Measurements from ENCODE around the gene AOX1. TPM values are rescaled to one million over a fixed set of nuclear protein-coding genes. Genes with fewer than 3 reads are reported as not detected.
"Not testable (repeated sequence)": the region's sequence is repeated elsewhere in the genome, so short reads cannot be mapped to it uniquely, and the experiment has no call there.

The AOX1 gene
- total RNA-seq, 2 experiments from 2014 or later: 0.45 to 0.79 TPM

DNA sequence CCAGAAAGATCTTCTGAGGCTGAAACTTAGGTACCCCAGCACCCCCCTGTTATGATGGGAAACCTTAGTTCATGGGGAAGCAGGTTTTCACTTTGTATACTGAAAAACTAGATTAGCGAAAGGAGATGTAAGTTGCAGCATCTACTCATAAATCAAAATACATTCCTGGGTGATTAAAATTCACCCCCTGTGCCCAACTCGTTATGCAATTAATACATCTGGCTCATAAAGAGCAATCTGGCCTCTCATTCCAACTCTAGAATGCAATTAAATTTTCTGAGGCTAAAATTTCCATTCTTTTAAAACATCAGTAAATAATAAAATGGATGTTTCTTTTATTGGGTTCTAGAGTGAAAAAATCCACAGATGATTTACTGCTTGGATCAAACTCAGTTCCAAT is 115.0 kb downstream of the AOX1 start:
- H3K27me3 Mint-ChIP-seq (ENCODE audit: low read depth): peaks cover 1% of the 10 kb centered on the region
- DNase-seq: no peak
- no peak overlapping the region for H3K4me3 Mint-ChIP-seq
- intact Hi-C loops (cut with micrococcal nuclease): loop anchor here (5.0 kb wide), 1 partner anchor 189 kb away; the partner anchor contains the start of gene KCTD18
- CTCF ChIA-PET: interaction anchor here (0.9 to 1.2 kb wide), 3 partner anchors 367 to 664 kb away, joined by 3 read pairs; no protein-coding TSS in a partner anchor
- H3K4me1 Mint-ChIP-seq (ENCODE audit: low read depth): peaks cover 50% of the 10 kb centered on the region
- H3K9me3 Mint-ChIP-seq: no peaks in the 10 kb centered on the region
- H3K36me3 Mint-ChIP-seq (ENCODE audit: low read depth): no peaks in the 10 kb centered on the region
- no peak overlapping the region for H3K27ac Mint-ChIP-seq

DNA sequence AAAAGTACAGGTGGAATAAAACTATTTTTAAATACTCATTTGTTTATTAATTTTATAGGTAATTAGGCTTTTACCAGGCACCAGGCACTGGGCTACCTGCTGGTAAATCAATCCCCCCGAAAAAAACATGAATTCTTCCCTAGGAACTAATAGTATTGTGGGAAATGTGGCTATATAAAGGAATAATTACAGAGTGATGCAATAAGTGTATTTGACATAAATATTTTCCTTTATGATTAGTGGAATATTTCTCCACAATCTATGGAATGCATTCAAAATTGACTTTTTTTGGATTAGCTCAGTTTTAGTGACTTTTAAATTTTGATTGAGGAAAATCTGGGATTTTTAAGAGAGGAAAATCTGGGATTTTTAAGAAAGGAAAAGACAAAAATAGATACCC is 116.2 kb downstream of the AOX1 start:
- Mint-ChIP-seq H3K27me3 (ENCODE audit: low read depth) (peaks cover 1% of the 10 kb centered on the region), H3K9me3 (no peaks in the 10 kb centered on the region), H3K36me3 (ENCODE audit: low read depth) (no peaks in the 10 kb centered on the region), H3K27ac (no peak overlapping the region), H3K4me1 (ENCODE audit: low read depth) (peaks cover 50% of the 10 kb centered on the region), H3K4me3 (no peak overlapping the region)
- DNase-seq: no peak
- CTCF ChIA-PET: interaction anchor here (0.5 to 2.3 kb wide), 3 partner anchors 126 to 745 kb away, joined by 3 to 6 read pairs (median 3); no protein-coding TSS in a partner anchor
- intact Hi-C loops (cut with micrococcal nuclease): loop anchor here (1.0 to 5.0 kb wide), 9 partner anchors 63 to 556 kb away; partner anchors contain the start of gene KCTD18

DNA sequence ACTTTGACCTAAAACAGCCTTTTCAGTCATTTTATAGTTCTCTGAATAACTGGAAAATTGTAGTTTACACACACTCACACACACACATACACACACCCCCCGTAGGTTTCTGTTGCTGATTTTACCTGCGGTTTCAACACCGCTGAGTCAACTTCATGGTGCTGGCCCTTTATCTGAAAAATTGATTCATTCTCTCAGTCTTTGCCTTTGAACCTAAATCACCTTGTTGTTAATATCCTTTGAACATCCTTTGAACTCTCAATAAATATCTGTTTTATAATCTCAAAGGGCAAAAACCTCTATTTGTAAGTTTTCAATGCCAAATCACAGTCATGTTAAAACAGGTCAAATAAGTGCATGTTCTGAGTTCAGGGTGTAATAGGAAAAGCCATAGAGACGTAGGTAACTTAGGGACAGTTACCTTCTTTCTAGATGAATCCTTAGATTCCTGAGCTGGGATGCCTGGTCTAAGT is 116.9 kb downstream of the AOX1 start:
- Mint-ChIP-seq H3K27me3 (ENCODE audit: low read depth) (peaks cover 1% of the 10 kb centered on the region), H3K27ac (peak overlapping the region; percentile 76), H3K36me3 (ENCODE audit: low read depth) (no peaks in the 10 kb centered on the region), H3K9me3 (no peaks in the 10 kb centered on the region), H3K4me1 (ENCODE audit: low read depth) (peaks cover 50% of the 10 kb centered on the region), H3K4me3 (peak overlapping the region; percentile 19)
- intact Hi-C loops (cut with micrococcal nuclease): loop anchor here (1.0 to 5.0 kb wide), 18 partner anchors 11 to 722 kb away; partner anchors contain the start of genes KCTD18, NIF3L1, PPIL3 and SGO2
- peak; percentile 92 for DNase-seq
- CTCF ChIA-PET: interaction anchor here (0.5 to 2.3 kb wide), 9 partner anchors 10 to 219 kb away, joined by 3 to 14 read pairs (median 4); no protein-coding TSS in a partner anchor

DNA sequence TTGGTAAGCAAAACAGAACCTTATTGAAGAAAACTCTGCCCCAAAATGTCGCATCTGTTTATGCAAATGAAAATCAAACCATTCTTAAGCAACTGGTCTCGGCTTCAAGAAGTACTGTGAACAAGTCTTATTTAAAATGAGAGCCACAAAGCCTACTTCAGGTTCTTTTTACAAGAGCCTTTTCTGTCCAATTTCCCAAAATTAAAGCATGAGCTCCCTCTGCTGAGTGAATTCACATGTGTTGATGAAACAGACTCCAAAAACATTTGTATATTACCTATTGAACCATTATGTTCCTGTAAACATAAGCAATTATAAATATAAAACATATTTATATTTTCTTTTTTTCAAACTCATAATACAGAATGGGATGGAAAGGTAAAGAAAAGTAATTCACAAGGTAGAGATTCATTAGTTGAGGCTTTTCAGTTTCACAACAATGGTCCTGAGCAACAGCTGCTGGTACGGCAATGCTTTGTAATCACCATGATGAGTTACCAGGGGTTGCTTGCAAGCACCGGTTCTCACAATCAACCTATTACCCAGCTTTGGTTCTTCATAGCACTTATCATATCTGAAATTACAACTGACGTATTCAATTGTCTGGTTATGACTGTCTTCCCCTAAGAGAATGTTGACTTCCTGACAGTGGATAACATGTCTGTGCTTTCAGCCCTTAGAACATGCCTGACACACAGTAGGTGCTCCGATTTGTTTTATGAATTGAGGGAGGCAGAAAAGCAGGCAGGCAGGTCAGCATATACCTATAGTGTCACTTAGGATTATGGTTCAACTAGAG is 117.5 kb downstream of the AOX1 start:
- intact Hi-C loops (cut with micrococcal nuclease): loop anchor here (1.0 to 5.0 kb wide), 14 partner anchors 10 to 723 kb away; partner anchors contain the start of genes KCTD18, NIF3L1, PPIL3 and SGO2
- CTCF ChIA-PET: interaction anchor here (0.5 to 2.3 kb wide), 17 partner anchors 10 to 728 kb away, joined by 3 to 14 read pairs (median 3); partner anchors contain the start of genes BZW1, NIF3L1 and PPIL3

DNA sequence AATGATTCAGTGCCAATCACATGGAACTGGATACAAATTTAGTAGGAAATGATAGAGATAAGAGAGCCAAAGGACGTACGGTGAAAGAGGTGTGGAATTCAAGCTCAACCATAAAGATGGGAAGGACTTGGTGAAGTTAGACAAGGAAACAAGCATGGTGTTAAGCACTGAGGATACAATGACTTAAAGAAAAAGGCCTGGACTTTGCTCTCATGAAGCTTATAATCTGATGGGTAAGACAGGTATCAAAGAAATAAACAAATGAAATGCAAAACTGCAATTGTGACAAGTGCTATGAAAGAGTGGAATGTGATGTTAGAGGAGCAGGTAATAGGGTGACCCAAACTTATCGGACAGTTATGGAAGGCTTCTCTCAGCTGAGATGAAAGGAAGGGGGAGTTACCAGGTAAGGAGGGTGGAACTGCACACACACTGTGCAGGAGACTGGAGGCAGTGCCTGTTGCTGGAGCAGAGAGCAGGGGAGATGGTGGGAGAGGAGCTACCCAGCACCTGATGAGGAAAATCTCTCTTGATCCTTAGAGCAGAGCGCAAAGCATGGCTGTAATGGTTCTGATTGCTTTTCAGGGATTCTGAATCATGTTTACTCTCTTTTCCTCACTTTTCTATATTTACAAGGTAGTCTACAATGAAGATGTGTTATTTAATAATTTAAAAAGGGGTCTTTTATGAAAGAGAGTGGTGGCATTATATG is 118.3 kb downstream of the AOX1 start:
- peak overlapping the region; percentile 83 for H3K27ac Mint-ChIP-seq
- CTCF ChIA-PET: interaction anchor here (0.5 to 2.3 kb wide), 14 partner anchors 9 to 728 kb away, joined by 3 to 14 read pairs (median 3); partner anchors contain the start of genes BZW1, NIF3L1 and PPIL3
- intact Hi-C loops (cut with micrococcal nuclease): loop anchor here (1.0 to 5.0 kb wide), 14 partner anchors 9 to 724 kb away; partner anchors contain the start of genes KCTD18, NIF3L1, PPIL3 and SGO2
- no peaks in the 10 kb centered on the region for H3K36me3 Mint-ChIP-seq (ENCODE audit: low read depth)
- no peak overlapping the region for H3K4me3 Mint-ChIP-seq
- peaks cover 54% of the 10 kb centered on the region for H3K4me1 Mint-ChIP-seq (ENCODE audit: low read depth)
- no peaks in the 10 kb centered on the region for H3K27me3 Mint-ChIP-seq (ENCODE audit: low read depth)
- no peaks in the 10 kb centered on the region for H3K9me3 Mint-ChIP-seq
- no peak for DNase-seq

More for the DNA sequence above, 117.5 kb downstream of the AOX1 start:
- Mint-ChIP-seq H3K27me3 (ENCODE audit: low read depth) (peaks cover 1% of the 10 kb centered on the region), H3K27ac (peak overlapping the region; percentile 83), H3K4me3 (peak overlapping the region; percentile 19), H3K4me1 (ENCODE audit: low read depth) (peaks cover 55% of the 10 kb centered on the region), H3K36me3 (ENCODE audit: low read depth) (no peaks in the 10 kb centered on the region), H3K9me3 (no peaks in the 10 kb centered on the region)
- peak; percentile 68 for DNase-seq

DNA sequence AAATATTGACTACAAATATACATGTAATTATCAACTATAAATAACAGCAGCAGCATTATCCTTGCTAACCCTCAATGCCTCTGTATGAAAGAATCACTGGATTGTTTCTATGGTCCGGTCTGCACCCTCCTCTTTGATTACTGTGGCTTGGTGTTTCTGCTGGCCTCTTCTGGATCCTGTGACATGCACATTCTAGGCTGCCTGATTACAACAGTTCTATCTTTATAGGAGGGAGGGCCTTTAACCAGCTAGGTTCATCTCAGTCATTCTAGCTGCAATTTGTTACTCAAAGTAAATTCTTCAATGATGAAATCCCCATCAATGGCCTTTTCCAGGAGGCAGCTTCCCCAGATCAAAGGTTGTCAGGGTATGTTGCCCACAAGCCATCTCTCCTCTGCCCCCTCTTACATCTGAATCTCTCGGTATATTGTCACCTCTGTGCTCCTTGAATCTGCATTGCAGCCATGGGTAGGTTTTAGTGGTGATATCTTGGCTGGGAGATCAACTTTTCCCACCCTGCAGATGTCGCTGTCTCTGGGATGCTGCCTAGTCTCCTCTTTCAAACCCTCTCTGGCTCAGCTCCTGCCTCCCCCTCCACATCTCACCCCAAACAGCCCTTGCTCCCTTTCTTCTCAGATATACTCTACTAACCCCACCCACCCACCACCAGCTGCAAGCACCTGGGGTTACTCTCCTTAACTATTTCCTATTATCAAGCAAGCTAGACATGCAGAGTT is 119.7 kb downstream of the AOX1 start:
- intact Hi-C loops (cut with micrococcal nuclease): no loop called here
- H3K27ac Mint-ChIP-seq: no peak overlapping the region
- H3K27me3 Mint-ChIP-seq (ENCODE audit: low read depth): no peaks in the 10 kb centered on the region
- peak; percentile 26 for DNase-seq
- H3K4me1 Mint-ChIP-seq (ENCODE audit: low read depth): peaks cover 52% of the 10 kb centered on the region
- H3K4me3 Mint-ChIP-seq: no peak overlapping the region
- no peaks in the 10 kb centered on the region for H3K9me3 Mint-ChIP-seq
- CTCF ChIA-PET: interaction anchor here (0.7 to 1.4 kb wide), 4 partner anchors 117 to 238 kb away, joined by 3 read pairs; no protein-coding TSS in a partner anchor
- H3K36me3 Mint-ChIP-seq (ENCODE audit: low read depth): no peaks in the 10 kb centered on the region

DNA sequence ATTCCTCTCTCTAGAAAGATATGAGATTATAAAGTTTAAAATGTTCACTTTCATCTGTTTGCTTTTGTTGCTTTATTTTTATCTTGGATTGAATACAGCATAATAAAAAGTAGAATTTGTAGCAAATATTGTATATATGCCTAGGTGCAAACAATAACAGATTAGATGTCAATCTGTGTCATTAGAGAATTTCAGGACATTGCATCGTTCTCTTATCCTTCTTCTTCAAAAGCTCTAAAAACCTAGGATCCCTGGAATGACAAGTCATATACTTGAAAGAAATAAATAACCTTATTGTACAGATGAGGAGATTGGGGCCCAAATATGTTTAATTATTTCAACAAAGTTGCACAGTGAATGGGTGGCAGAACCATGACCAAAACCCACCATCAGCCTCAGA is 123.1 kb downstream of the AOX1 start:
- DNase-seq: no peak
- Mint-ChIP-seq H3K4me3 (no peak overlapping the region), H3K9me3 (no peaks in the 10 kb centered on the region), H3K27me3 (ENCODE audit: low read depth) (no peaks in the 10 kb centered on the region), H3K36me3 (ENCODE audit: low read depth) (no peaks in the 10 kb centered on the region), H3K4me1 (ENCODE audit: low read depth) (peaks cover 44% of the 10 kb centered on the region), H3K27ac (no peak overlapping the region)
- intact Hi-C loops (cut with micrococcal nuclease): no loop called here
- CTCF ChIA-PET: interaction anchor here (0.6 kb wide), 1 partner anchor 146 kb away, joined by 4 read pairs; no protein-coding TSS in a partner anchor

DNA sequence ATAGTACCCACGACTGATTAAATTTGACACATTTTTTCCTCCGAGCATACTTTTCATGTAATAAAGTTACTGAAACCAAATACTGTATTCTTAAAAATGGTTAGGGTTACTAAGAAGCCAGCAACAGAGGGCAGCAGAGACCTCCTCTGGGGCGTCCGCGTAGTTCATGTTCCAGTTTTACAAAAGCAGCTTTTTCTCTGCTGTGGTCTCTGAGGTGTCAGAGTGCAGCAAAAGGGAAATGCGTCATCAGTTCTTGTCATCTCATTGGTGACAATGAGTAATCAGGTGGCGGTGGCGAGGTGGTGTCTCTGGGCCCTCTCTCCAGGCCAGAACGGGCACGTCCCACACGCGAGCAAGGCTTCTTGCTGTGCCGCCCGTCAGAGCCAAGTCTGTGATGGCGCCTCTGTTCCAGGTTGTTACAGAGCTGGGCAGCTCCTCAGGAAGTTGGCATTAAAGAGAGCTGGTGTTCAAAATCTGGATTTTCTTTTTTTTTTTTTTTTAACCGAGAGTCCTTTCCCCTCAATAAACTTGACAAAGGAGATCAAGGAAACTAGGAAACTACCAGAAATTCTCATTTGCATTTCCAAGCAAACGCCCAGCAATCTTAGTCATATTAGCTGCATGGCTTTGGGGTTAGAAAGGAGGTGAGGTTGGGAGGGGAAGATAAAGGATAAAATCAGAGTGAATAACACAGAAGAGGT is 127.3 kb downstream of the AOX1 start:
- peak; percentile 96 for DNase-seq
- Mint-ChIP-seq H3K36me3 (ENCODE audit: low read depth) (no peaks in the 10 kb centered on the region), H3K27me3 (ENCODE audit: low read depth) (no peaks in the 10 kb centered on the region), H3K4me3 (peak overlapping the region; percentile 77), H3K27ac (peak overlapping the region; percentile 100), H3K4me1 (ENCODE audit: low read depth) (peaks cover 32% of the 10 kb centered on the region), H3K9me3 (no peaks in the 10 kb centered on the region)
- CTCF ChIA-PET: interaction anchor here (0.6 to 3.9 kb wide), 22 partner anchors 10 to 519 kb away, joined by 3 to 17 read pairs (median 3); no protein-coding TSS in a partner anchor
- intact Hi-C loops (cut with micrococcal nuclease): loop anchor here (1.0 kb wide), 19 partner anchors 10 to 549 kb away; partner anchors contain the start of genes CLK1, NIF3L1, PPIL3 and SGO2

DNA sequence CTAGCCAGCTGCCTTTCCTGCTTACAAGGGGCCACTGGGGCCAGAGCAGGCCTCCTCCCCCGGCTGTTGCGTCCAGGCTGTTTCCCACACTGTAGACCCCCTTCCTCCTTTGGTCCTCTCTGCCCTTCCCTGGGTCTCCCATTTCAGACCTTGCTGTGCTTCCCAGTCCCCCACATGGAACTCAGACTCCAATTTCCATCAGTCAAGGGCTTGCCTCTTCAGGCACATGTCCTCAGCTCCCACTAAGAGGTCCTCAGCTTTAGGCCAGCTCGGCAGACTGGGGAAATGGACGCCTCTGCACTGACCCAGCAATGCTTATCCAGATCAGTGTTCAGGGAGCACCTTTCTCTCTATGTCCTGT is 127.9 kb downstream of the AOX1 start:
- CTCF ChIA-PET: interaction anchor here (0.7 to 3.9 kb wide), 18 partner anchors 10 to 519 kb away, joined by 3 to 17 read pairs (median 4); no protein-coding TSS in a partner anchor
- Mint-ChIP-seq H3K27me3 (ENCODE audit: low read depth) (no peaks in the 10 kb centered on the region), H3K27ac (peak overlapping the region; percentile 100), H3K4me3 (peak overlapping the region; percentile 77), H3K4me1 (ENCODE audit: low read depth) (peaks cover 30% of the 10 kb centered on the region), H3K36me3 (ENCODE audit: low read depth) (no peaks in the 10 kb centered on the region), H3K9me3 (no peaks in the 10 kb centered on the region)
- intact Hi-C loops (cut with micrococcal nuclease): loop anchor here (1.0 kb wide), 19 partner anchors 10 to 549 kb away; partner anchors contain the start of genes CLK1, NIF3L1, PPIL3 and SGO2
- DNase-seq: no peak

DNA sequence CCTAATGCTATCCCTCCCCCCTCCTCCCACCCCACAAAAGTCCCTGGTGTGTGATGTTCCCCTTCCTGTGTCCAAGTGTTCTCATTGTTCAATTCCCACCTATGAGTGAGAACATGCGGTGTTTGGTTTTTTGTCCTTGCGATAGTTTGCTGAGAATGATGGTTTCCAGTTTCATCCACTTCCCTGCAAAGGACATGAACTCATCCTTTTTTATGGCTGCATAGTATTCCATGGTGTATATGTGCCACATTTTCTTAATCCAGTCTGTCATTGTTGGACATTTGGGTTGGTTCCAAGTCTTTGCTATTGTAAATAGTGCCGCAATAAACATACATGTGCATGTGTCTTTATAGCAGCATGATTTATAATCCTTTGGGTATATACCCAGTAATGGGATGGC is 129.2 kb downstream of the AOX1 start:
- peaks cover 26% of the 10 kb centered on the region for H3K4me1 Mint-ChIP-seq (ENCODE audit: low read depth)
- CTCF ChIA-PET: interaction anchor here (3.9 kb wide), 1 partner anchor 99 kb away, joined by 17 read pairs; no protein-coding TSS in a partner anchor

More for the DNA sequence above, 129.2 kb downstream of the AOX1 start:
- H3K27ac Mint-ChIP-seq; H3K9me3 Mint-ChIP-seq; intact Hi-C loops (cut with micrococcal nuclease); DNase-seq; H3K27me3 Mint-ChIP-seq (ENCODE audit: low read depth); H3K36me3 Mint-ChIP-seq (ENCODE audit: low read depth); H3K4me3 Mint-ChIP-seq: not testable (repeated sequence)
